ENCODE measurements around the gene LRATD1. TPM values are rescaled to one million over a fixed set of nuclear protein-coding genes. Genes with fewer than 3 reads are reported as not detected.

LRATD1 gene
- total and polyA plus RNA-seq, 9 of the 15 experiments (the other 6 are each of a cell fraction or from before 2014, with no cell fraction given) = 0.36 to 6.5 (median 2.8) TPM

GRCh38 chr2:14583802-14584201 lies 48.7 kb upstream of the LRATD1 start (continued):
- TF ChIP-seq RERE (CRISPR knock-in tag; IDR thresholded peaks at IDR 0.05; ENCODE audit: borderline replicate concordance) (no peak), MCM3 (IDR thresholded peaks at IDR 0.05) (no peak), FOXA1 (IDR thresholded peaks at IDR 0.05; ENCODE audit: borderline replicate concordance) (no peak), CAMTA2 (CRISPR knock-in tag; conservative IDR thresholded peaks at IDR 0.05) (no peak), FUS (optimal IDR thresholded peaks at IDR 0.05; ENCODE audit: low read depth, low read length) (no peak), C11orf30 (IDR thresholded peaks at IDR 0.05; ENCODE audit: low read depth) (peak; percentile 12; the same call in 1 of the 2 replicates), SOX6 (IDR thresholded peaks at IDR 0.05) (no peak), SNAPC5 (CRISPR knock-in tag; IDR thresholded peaks at IDR 0.05) (no peak), ZNF175 (CRISPR knock-in tag; IDR thresholded peaks at IDR 0.05; ENCODE audit: low read depth) (no peak), ZNF316 (IDR thresholded peaks at IDR 0.05) (peak; percentile 30; the same call in 1 of the 2 replicates), ZNF717 (CRISPR knock-in tag; IDR thresholded peaks at IDR 0.05) (no peak), EGR1 (conservative IDR thresholded peaks at IDR 0.05) (no peak), HINFP (tag; conservative IDR thresholded peaks at IDR 0.05; ENCODE audit: low read depth) (no peak), ZNF197 (CRISPR knock-in tag; IDR thresholded peaks at IDR 0.05; ENCODE audit: low read depth) (no peak), YY1 (IDR thresholded peaks at IDR 0.05; ENCODE audit: borderline replicate concordance in 1 of 3, control insufficient read depth in 1 of 3, extremely low read depth in 1 of 3, insufficient read depth in 3 of 3, insufficient read length in 1 of 3, insufficient replicate concordance in 2 of 3, low read depth in 1 of 3, low read length in 2 of 3) (no peak), MAFG (tag; conservative IDR thresholded peaks at IDR 0.05) (peak; percentile 36; the same call in 1 of the 2 replicates)

Data from K562 (cell line).